NCI-H1436 (cell line): ENCODE data around the gene ANAPC15.
A peak's percentile ranks its signal among the peaks of the same experiment; 100 is the strongest.

Experiments used
- DNase-seq: peaks from one replicate; lab custom pipeline; 2025; lab: John Stamatoyannopoulos, UW

ANAPC15 gene

DNA sequence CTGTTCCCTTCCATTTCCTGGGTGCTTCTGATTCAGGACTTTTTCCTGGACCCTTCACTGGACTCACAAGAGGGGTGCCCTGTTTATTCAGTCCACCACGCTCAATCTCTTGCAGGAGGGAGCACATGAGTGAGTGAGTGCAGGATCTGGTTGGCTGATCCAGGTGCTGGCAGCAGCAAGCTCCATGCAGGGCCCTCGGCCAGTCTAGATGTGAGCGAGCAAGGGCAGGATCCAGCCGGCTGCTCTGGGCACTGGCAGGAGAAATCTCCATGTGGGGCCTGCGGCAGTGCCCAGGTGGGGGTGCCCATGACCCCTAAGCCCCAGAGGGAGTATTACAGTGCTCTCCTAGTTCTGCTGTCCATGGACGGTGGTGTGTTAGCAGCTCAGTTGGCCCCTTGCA is 11.6 kb upstream of the ANAPC15 start:
- DNase-seq, result no peak

DNA sequence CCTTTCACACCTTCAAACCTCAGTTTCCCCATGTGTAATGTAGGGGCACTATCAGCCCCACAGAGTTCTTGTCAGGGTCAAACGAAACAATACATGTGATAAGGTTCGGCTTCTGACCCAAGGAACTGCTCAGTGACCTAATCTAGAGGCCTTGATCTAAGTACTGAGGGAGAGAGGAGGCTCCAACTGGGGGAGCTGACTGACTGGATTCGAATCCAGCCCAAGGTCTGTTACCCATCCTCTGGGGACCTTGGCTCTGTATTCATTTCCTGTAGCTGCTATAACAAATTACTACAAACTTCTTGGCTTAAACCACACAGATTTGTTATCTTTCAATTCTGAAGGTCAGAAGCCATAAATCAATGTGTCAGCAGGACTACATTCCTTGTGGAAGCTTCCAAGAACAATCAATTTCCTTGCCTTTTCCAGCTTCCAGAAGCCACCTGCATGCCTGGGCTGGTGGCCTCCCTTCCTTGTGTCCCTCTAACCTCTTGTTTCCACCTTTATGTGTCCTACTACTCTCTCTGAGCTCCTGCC is 10.7 kb upstream of the ANAPC15 start:
- DNase-seq, result no peak

DNA sequence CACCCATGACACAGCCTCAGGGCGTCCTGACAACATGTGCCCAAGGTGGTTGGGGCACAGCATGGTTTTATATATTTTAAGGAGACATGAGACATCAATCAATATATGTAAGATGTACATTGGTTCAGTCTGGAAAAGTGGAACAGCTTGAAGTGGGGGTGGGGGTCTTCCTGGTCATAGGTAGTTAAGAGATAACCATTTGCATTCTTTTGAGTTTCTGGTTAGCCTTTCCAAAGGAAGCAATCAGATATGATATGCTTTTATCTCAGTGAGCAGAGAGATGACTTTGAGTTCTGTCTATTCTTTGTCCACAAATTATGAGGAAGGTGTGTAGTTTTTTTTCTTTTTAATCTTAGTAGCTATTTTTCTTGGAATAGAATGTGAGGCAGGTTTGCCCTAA is 10.1 kb upstream of the ANAPC15 start:
- DNase-seq, result no peak

- no peak for DNase-seq
These were observed 8.4 kb upstream of the ANAPC15 start for GRCh38 chr11:72120930-72121329.

- DNase-seq, result no peak
These were observed 6.7 kb upstream of the ANAPC15 start for GRCh38 chr11:72119198-72119597.

DNA sequence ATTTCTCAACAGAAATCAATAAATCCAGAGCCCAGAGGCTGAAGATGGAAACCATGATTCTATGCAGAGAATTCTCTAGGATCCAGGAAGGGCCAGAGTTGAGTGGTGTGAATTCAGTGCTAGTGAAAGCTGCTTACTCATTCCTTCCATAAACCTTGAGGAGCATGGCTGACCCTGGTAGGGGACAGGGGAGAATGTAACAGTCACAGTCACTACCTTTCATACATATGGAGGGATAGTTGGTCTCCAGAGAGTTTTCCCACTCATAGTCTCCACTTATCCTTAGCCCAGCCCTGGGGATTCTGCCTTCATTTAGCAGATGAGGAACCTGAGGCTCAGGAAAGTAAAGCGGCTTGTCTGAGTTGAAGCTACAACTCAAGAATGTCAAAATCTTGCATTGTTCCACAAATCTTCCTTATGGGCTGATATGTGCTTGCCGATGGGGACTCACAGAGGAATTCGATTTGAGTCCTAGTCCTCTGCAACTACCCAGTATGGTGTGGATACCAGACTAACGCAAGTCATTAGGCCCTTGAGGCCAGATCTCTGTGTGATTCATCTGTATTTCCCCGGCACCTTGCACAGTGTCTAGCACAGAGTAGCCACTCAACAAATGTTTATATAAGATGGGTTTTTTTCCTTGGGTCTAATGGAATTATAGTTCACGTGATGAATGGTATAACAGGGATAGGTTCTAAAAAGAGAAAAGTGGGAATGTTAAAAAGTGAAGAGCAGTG is 3.7 kb upstream of the ANAPC15 start:
- no peak for DNase-seq

DNA sequence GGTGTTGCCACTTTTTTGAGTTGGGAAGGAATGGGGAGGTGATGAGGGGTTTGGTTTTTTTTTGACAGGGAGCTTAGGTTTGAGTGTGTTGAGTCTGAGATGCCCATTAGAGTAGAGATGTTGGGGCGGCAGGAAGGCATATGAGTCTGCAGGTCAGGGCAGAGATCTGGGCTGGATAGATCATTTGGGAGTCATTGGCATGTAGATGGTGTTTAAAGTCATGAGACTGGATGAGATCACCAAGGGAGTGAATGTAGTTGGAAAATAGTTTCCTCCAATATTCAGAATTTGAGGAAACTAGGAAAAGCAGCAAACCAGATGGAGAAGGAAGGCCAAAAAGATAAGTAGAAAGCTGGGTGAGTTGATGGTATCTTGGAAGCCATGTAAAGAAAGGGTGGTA is 2.1 kb upstream of the ANAPC15 start:
- no peak for DNase-seq

- no peak for DNase-seq
These were observed 698 bp upstream of the ANAPC15 start for GRCh38 chr11:72112978-72113808.

DNA sequence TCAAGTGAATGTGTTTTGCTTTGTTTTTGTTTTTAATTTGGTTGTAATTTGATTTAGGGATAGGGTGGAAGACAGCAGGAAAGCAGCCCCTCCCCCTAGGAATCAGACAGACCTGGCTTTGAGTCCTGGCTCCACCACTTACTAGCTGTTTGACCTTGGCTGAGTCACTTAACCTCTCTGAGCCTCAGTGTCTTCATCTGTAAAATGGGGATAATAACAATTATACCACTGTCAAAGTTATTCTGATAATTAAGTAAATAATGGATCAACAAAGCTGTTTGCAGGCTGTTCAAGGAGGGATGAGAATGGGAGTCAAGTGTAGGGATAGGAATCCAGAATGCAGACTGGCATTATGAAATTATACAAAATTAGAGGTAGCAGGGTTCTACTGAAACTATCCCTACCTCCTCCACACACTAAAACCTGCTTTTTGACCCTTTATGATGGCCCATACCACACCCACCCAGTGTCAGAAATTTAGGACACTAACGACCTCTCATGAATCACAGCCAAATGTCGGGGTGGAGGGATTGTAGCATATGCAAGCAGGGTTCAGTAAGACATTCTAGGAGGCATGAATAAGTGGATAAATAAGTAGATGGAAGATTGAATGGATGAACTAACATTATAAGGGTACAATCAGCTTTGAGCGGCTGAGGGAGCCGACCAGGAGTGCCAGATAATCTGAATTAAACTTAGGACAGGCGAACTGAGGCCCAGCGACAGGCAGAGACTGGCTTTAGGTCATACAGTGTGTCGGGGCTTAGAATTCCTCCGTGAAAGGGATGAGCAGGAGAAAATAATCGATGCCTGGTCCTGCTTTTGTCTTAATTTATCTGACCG is 974 bp downstream of the ANAPC15 start:
- DNase-seq, result no peak

- DNase-seq, result no peak
These were observed 6.6 kb downstream of the ANAPC15 start, which contains the start of gene TOMT for GRCh38 chr11:72105888-72106287. TOMT (plus strand) TSS chr11:72105924; CDS start chr11:72105952, 28 bp downstream.

DNA sequence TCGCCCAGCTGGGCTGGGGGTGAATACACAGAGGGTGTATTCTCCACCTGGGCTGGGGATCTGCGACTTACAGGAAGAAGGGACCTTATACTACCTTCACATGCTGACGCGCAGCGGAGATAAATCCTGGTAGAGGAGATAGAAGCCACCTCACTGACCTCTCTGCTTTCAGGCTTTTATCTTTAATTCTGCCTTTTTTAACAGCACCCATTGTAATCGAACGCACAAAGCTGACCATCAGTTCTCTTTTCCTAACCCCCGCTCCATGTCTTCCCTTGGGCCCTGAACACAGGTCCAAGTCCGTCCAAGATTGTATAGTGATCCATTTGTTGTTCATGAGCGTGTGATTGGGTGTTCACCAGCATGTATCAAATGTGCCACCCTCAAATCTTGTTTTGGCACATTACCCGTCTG is 8.7 kb downstream of the ANAPC15 start:
- DNase-seq, result no peak

DNA sequence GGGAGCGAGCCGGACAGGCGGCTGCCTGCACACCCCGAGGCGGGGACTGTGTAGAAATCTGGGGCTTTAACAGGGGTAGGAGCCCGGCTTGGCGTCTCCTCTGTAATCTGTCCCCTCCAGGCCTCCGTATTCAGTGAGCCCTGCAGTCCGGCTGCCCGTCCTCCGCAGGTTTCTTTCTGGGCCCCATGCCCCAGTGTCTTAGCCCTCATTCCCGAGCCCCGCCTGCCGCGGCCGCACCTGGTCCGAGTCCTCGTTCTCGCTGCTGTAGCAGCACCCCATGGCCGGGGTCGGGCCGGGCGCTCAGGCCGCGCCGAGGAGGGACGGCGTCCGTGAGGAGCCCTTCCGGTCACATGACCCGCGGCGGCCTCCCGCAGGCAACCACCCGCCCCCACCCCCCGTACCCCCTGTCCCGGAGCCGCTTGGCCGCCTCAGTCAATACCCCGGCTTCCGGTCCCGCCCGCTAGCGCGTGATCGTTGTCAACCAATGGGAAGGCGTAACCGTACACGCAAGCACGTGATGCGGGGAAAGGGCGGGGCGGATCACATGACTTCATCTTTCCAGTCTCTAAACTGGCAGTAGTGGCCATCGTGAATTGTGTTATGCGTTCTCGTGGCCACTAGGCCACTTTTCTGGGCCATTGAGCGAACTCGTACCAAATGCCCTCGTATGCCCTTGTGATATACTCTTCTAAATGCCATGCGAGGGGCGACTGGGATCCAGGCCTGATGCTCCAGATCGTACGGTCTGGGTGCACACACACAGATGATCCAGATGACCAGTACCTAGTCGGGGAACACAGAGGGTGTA is 9.3 kb downstream of the ANAPC15 start, which contains the start of gene LAMTOR1:
Gene LAMTOR1, minus strand, starts transcription at position 352 of the 808 bp plus-strand sequence. Its CDS starts 73 bp downstream, at position 279.
- DNase-seq, result peak; percentile 99

GRCh38 chr11:72102631-72102945 is 9.9 kb downstream of the ANAPC15 start:
- DNase-seq, result no peak

- no peak for DNase-seq
These were observed 10.3 kb downstream of the ANAPC15 start for GRCh38 chr11:72102162-72102561.

- no peak for DNase-seq
These were observed 12.0 kb downstream of the ANAPC15 start for GRCh38 chr11:72100462-72100861.

- no peak for DNase-seq
These were observed 12.5 kb downstream of the ANAPC15 start for GRCh38 chr11:72100009-72100408.

GRCh38 chr11:72098741-72099140 is 13.8 kb downstream of the ANAPC15 start:
- DNase-seq, result no peak

DNA sequence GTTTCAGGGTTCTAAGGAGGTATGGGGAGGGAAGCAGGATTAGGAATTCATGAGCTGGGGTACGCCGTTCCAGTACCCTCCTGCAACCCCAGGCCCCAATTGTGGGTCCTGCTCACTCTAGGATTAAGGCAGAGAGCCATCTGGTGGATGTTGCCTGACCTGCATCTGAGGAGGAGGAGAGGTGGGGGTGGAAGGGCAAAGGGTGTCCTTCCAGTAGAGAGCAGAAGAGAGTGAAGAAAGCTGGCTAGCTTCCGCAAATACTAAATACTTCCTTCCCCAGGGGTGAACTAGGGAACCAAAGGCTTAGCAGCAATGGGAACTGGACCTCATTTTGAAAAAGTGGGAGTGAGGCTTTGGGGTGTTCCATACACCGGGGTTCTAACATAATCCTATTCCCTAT is 21.2 kb downstream of the ANAPC15 start:
- peak; percentile 54 for DNase-seq

GRCh38 chr11:72088076-72088808 is 24.3 kb downstream of the ANAPC15 start:
- DNase-seq, result no peak

- DNase-seq, result no peak
These were observed 26.7 kb downstream of the ANAPC15 start for GRCh38 chr11:72085621-72086351.
